ENCODE results near the gene OSGIN1. TPM values are rescaled to one million over a fixed set of nuclear protein-coding genes. Genes with fewer than 3 reads are reported as not detected.

Gene OSGIN1
- total and polyA plus RNA-seq, 2 donors (not counting 1 experiment from before 2014, with no cell fraction given) = 0.85 to 1.8 TPM

- no peak for TF ChIP-seq EZH2 (IDR thresholded peaks at IDR 0.05; ENCODE audit: borderline replicate concordance, insufficient read depth, low read depth, low read length, poor library complexity, severe bottlenecking)
- TF ChIP-seq, protein P1, sequence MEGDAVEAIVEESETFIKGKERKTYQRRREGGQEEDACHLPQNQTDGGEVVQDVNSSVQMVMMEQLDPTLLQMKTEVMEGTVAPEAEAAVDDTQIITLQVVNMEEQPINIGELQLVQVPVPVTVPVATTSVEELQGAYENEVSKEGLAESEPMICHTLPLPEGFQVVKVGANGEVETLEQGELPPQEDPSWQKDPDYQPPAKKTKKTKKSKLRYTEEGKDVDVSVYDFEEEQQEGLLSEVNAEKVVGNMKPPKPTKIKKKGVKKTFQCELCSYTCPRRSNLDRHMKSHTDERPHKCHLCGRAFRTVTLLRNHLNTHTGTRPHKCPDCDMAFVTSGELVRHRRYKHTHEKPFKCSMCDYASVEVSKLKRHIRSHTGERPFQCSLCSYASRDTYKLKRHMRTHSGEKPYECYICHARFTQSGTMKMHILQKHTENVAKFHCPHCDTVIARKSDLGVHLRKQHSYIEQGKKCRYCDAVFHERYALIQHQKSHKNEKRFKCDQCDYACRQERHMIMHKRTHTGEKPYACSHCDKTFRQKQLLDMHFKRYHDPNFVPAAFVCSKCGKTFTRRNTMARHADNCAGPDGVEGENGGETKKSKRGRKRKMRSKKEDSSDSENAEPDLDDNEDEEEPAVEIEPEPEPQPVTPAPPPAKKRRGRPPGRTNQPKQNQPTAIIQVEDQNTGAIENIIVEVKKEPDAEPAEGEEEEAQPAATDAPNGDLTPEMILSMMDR (IDR thresholded peaks at IDR 0.05) = no peak
- Mint-ChIP-seq H3K9me3 (ENCODE audit: insufficient read depth) (no peaks in the 10 kb centered on the region), H3K4me1 (peaks cover 3% of the 10 kb centered on the region), H3K27me3 (peaks cover 16% of the 10 kb centered on the region), H3K27ac (no peak overlapping the region), H3K4me3 (no peak overlapping the region)
- no peak overlapping the region for H3K4me3 ChIP-seq (ENCODE audit: control extremely low read depth in 1 of 5, extremely low read depth in 1 of 5, insufficient read depth in 1 of 5, low read depth in 2 of 5, low read length in 4 of 5)
- no peaks in the 10 kb centered on the region for H3K79me2 ChIP-seq (ENCODE audit: control insufficient read depth, insufficient read depth, low read length)
- H2AFZ ChIP-seq (ENCODE audit: insufficient read depth, low read depth, low read length, poor library complexity, severe bottlenecking) = no peak overlapping the region
- H3K36me3 ChIP-seq (replicated peaks in 1 of 2; ENCODE audit: control extremely low read depth in 1 of 2, control insufficient read depth in 1 of 2, extremely low read depth in 1 of 2, insufficient read depth in 2 of 2, low read length in 1 of 2) = no peaks in the 10 kb centered on the region
- peaks cover 0 to 26% (median 3%) of the 10 kb centered on the region in 4 experiments for H3K27me3 ChIP-seq (replicated peaks in 1 of 4; ENCODE audit: control extremely low read depth in 1 of 4, control insufficient read depth in 3 of 4, insufficient read depth in 4 of 4, low read length in 3 of 4)
- H3K9ac ChIP-seq (ENCODE audit: low read length) = no peak overlapping the region
- intact Hi-C loops (cut with micrococcal nuclease) = loop anchor here (5.0 kb wide), 2 partner anchors 108 to 228 kb away; partner anchors contain the start of gene TAF1C
- H3K27ac ChIP-seq (ENCODE audit: low read length in 2 of 2) = no peak overlapping the region
- no peak overlapping the region for H3K4me2 ChIP-seq (replicated peaks; ENCODE audit: low read depth, low read length, poor library complexity, severe bottlenecking)
- ATAC-seq (ENCODE audit: low read depth) (no peak), DNase-seq (no peak)
- POLR2A ChIA-PET = no interaction called here
- peaks cover 0 to under 1% of the 10 kb centered on the region in 2 donors for H3K4me1 ChIP-seq (ENCODE audit: control insufficient read depth in 2 of 2, insufficient read depth in 2 of 2, low read length in 2 of 2)
- no peaks in the 10 kb centered on the region for H3K9me3 ChIP-seq (ENCODE audit: control extremely low read depth in 1 of 3, control insufficient read depth in 2 of 3, insufficient read depth in 1 of 3, low read length in 2 of 3)
- WGBS (ENCODE audit: insufficient coverage) = 94% methylated on average over 11 of the region's 21 CpGs
- H4K20me1 ChIP-seq (ENCODE audit: control insufficient read depth, insufficient read depth, low read length, poor library complexity, severe bottlenecking) = no peaks in the 10 kb centered on the region
- CTCF ChIA-PET = interaction anchor here (1.0 kb wide), 1 partner anchor 205 kb away, joined by 3 read pairs; no protein-coding TSS in a partner anchor
These were observed 6.0 kb downstream of the OSGIN1 start for GRCh38 chr16:83958846-83959565.

All from B cell (primary cell).